ENCODE results near the gene ANKRD66.

ANKRD66 gene

GRCh38 chr6:46790355-46790874, 43.7 kb downstream of the ANKRD66 start:
- no peak for DNase-seq (ENCODE audit: low spot score)

- DNase-seq (ENCODE audit: low spot score), result no peak
Measured at GRCh38 chr6:46792635-46793034, 45.9 kb downstream of the ANKRD66 start.

- DNase-seq (ENCODE audit: low spot score), result no peak
Measured at GRCh38 chr6:46793138-46793537, 46.4 kb downstream of the ANKRD66 start, which contains the start of gene MEP1A. Gene MEP1A (plus strand): TSS chr6:46793389. CDS start chr6:46793399, 10 bp downstream.

GRCh38 chr6:46794068-46794467, 47.3 kb downstream of the ANKRD66 start:
- DNase-seq (ENCODE audit: low spot score), result no peak

- DNase-seq (ENCODE audit: low spot score), result no peak
Measured at GRCh38 chr6:46795816-46796215, 49.1 kb downstream of the ANKRD66 start.

- no peak for DNase-seq (ENCODE audit: low spot score)
Measured at GRCh38 chr6:46796848-46797580, 50.3 kb downstream of the ANKRD66 start.

GRCh38 chr6:46799657-46800056, 52.9 kb downstream of the ANKRD66 start:
- no peak for DNase-seq (ENCODE audit: low spot score)

GRCh38 chr6:46808806-46809205, 62.1 kb downstream of the ANKRD66 start:
- no peak for DNase-seq (ENCODE audit: low spot score)

All from ecto neural progenitor cell (in vitro differentiated cells).